Omental fat pad (tissue), 4 donors: ENCODE data around the gene MRTFA. TPM values are rescaled to one million over a fixed set of nuclear protein-coding genes. Genes with fewer than 3 reads are reported as not detected.

ENCODE experiments used
- ATAC-seq: fragments of 150-250 bp; one replicate; pipeline ENCODE4 v1.9.1; 2016; ENCODE audit warnings: mild to moderate bottlenecking, moderate library complexity; ENCODE audit not compliant: low FRiP score
- DNase-seq: peaks from one replicate; pipeline ENCODE4 v3.0.0-alpha.2; 2019; ENCODE audit warnings: low spot score
- CTCF ChIP-seq, 3 donors: fragments of 450-650 bp; IDR thresholded peaks; one replicate each; pipeline ENCODE4 v1.5.1; 2016 to 2017; ENCODE audit warnings: antibody characterized with exemption in 3 of 3, mild to moderate bottlenecking in 3 of 3, moderate library complexity in 2 of 3
- total RNA-seq, 4 donors: library from RNA; depleted of rRNA; stranded (reverse); fragments of >200 nt; gene quantifications; one replicate each; pipeline ENCODE4 v1.1.0, GENCODE V29; 2016

Gene MRTFA
- total RNA-seq, 4 donors from 2014 or later: 36.0 to 76.3 (median 54.7) TPM

DNA sequence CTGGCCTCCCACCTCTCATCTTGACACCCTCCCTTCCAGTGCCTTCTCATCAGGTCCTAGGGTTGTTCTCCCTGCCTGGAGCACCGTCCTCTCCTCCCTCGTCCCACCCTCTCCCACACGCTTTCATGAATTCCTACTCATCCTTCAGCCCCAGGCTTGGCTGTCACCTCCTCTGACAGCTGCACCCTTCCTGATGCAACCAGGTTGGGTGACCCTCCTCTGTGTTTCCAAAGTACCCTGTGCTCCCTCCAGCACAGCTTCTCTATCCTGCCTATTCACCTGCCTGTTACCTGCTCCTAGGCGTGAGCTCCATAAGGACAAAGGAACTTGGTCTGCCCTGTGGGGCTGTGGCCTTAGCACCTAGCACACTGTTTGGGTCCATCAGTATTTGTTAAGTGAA, 207.7 kb downstream of the MRTFA start:
- DNase-seq (no peak), ATAC-seq (no peak)
- TF ChIP-seq CTCF (IDR thresholded peaks at IDR 0.05): no peak

- ATAC-seq: no peak
- DNase-seq: no peak
- TF ChIP-seq CTCF (IDR thresholded peaks at IDR 0.05): no peak
These were observed 209.8 kb downstream of the MRTFA start for GRCh38 chr22:40426594-40427333.

DNA sequence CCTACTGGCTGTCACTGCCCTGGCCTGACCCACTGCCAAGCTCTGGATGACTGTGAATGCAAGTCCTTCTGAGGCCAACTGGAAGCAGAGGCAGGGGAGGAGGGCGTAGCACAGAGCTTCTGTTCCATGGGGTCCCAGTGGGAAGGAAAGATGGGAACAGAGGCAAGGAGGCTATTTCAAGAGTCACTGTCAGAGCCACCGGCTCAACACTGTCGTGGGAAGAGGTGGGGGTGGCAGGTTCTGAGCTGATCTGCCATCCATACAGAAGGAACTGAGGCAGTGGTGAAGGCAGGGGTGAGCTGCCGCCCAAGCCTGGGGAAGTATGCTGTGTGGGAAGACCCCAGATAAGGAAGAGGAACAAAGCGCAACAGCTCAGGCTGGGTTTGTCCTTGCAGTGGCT, 211.4 kb downstream of the MRTFA start:
- no peak for ATAC-seq
- no peak for DNase-seq
- TF ChIP-seq CTCF (IDR thresholded peaks at IDR 0.05): no peak

- ATAC-seq: no peak
- DNase-seq: no peak
These were observed 212.5 kb downstream of the MRTFA start for GRCh38 chr22:40423882-40424640.

DNA sequence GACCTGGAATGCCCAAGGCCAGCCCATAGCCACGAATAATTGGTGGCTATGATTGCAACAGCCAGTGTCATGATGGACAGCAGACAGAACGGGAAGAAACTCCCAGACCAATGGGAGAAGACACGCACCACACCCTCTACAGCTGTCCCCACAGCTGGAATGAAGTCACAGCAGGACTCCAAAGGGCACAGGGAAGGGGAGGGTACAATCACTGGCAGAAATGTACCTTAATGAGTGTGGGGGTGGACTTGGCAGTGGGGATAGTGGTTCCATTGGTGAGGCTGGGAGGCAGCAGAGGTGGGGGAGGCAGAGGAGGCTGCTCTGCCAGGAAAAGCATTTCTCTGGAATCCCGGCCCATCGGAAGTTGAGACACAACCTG, 213.2 kb downstream of the MRTFA start:
- TF ChIP-seq CTCF (IDR thresholded peaks at IDR 0.05): no peak
- DNase-seq (no peak), ATAC-seq (no peak)

More at GRCh38 chr22:40423882-40424640, 212.5 kb downstream of the MRTFA start:
- no peak for TF ChIP-seq CTCF (IDR thresholded peaks at IDR 0.05)

GRCh38 chr22:40422558-40423309, 213.8 kb downstream of the MRTFA start:
- DNase-seq (no peak), ATAC-seq (no peak)
- no peak for TF ChIP-seq CTCF (IDR thresholded peaks at IDR 0.05)
